SK-N-SH (cell line): ENCODE results near the gene GSS.

ENCODE experiments used
- CTCF ChIP-seq: fragments of 200-600 bp; sonication (generic); IDR thresholded peaks from 2 replicates; pipeline ENCODE4 v1.6.1; 2017; ENCODE audit warnings: antibody characterized with exemption, mild to moderate bottlenecking, moderate library complexity
- ELF1 ChIP-seq: IDR thresholded peaks from 2 replicates; pipeline ENCODE4 v1.4.0; 2012
- EZH2phosphoT487 ChIP-seq: fragments of 200-600 bp; sonication (generic); IDR thresholded peaks from 2 replicates; pipeline ENCODE4 v1.6.1; 2017; ENCODE audit warnings: low read depth, mixed run types, mild to moderate bottlenecking, antibody characterized with exemption, moderate library complexity, borderline replicate concordance
- FOXJ3 ChIP-seq: sonication (generic); formaldehyde crosslinking; IDR thresholded peaks from 2 replicates; pipeline ENCODE4 v1.5.1; 2020; ENCODE audit warnings: mild to moderate bottlenecking, missing genetic modification reagents
- GABPA ChIP-seq: IDR thresholded peaks from 2 replicates; pipeline ENCODE4 v1.4.0; 2012; ENCODE audit warnings: low read depth, mild to moderate bottlenecking
- POLR2AphosphoS5 ChIP-seq: IDR thresholded peaks from 2 replicates; pipeline ENCODE4 v1.6.1; 2012; ENCODE audit warnings: low read depth, low read length
- RAD21 ChIP-seq: IDR thresholded peaks from 2 replicates; pipeline ENCODE4 v1.6.1; 2012; ENCODE audit warnings: mild to moderate bottlenecking, low read length
- RFX5 ChIP-seq: IDR thresholded peaks from 2 replicates; pipeline ENCODE4 v1.6.1; 2012; ENCODE audit warnings: mild to moderate bottlenecking, improper control_type of control experiment, low read length
- SIN3A ChIP-seq: IDR thresholded peaks from 2 replicates; pipeline ENCODE4 v1.6.1; 2012; ENCODE audit warnings: low read depth, mild to moderate bottlenecking, low read length, moderate library complexity, borderline replicate concordance
- TCF12 ChIP-seq: IDR thresholded peaks from 2 replicates; pipeline ENCODE4 v1.4.0; 2012
- TEAD4 ChIP-seq: IDR thresholded peaks from 2 replicates; pipeline ENCODE4 v1.4.0; 2012; ENCODE audit warnings: mild to moderate bottlenecking, borderline replicate concordance; ENCODE audit not compliant: insufficient read depth
- USF2 ChIP-seq: fragments of 150-350 bp; IDR thresholded peaks from 2 replicates; pipeline ENCODE4 v1.6.1; 2017; ENCODE audit warnings: antibody characterized with exemption, low read length, low read depth, borderline replicate concordance
- YY1 ChIP-seq: IDR thresholded peaks from 2 replicates; pipeline ENCODE4 v1.4.0; 2012; ENCODE audit warnings: low read depth, mild to moderate bottlenecking

- TF ChIP-seq CTCF (no peak), POLR2AphosphoS5 (no peak), EZH2phosphoT487 (no peak), TEAD4 (no peak), GABPA (no peak), RFX5 (no peak), YY1 (no peak), FOXJ3 (CRISPR knock-in tag) (no peak), TCF12 (no peak), ELF1 (no peak), RAD21 (no peak), SIN3A (no peak), USF2 (no peak)
Observed at GRCh38 chr20:34964486-34964885, 8.9 kb upstream of the GSS start.
